Spleen (tissue), 7 donors: ENCODE results near the gene SNAPC2.

Source experiments
- CTCF ChIP-seq, 11 experiments: fragments of 200-600 bp in 7 of 11; fragments of 450-650 bp in 4 of 11; sonication (generic) in 4 of 11; IDR thresholded peaks in 8 of 11; conservative IDR thresholded peaks in 3 of 11; 1 replicate in 7 of 11; 2 replicates in 4 of 11; pipeline versions ENCODE4 v1.4.0 to v1.8.0; 2016 to 2021; ENCODE audit warnings: antibody characterized with exemption in 11 of 11, inconsistent platforms in 4 of 11, mild to moderate bottlenecking in 1 of 11
- POLR2A ChIP-seq, 3 donors: fragments of 450-650 bp; IDR thresholded peaks; one replicate each; pipeline ENCODE4 v1.5.1; 2017; ENCODE audit warnings: antibody characterized with exemption in 3 of 3, mild to moderate bottlenecking in 1 of 3
- POLR2AphosphoS5 ChIP-seq, 3 donors: sonication (generic); formaldehyde crosslinking; IDR thresholded peaks; one replicate each; pipeline ENCODE4 v1.5.1; 2017; ENCODE audit warnings: antibody characterized with exemption in 3 of 3
- donor health status: DM: no; HTN: no; CAD: no; lungs with moderate emphysema.
- donor health status: DM: no; HTN: no; CAD: no.
- donor health status: DM: no; HTN: no; CAD: no.

GRCh38 chr19:7874897-7875273 is 45.3 kb upstream of the SNAPC2 start:
- no peak for TF ChIP-seq CTCF (IDR thresholded peaks at IDR 0.05 in 8 of 11, conservative IDR thresholded peaks at IDR 0.05 in 3 of 11)
- no peak for TF ChIP-seq POLR2A (IDR thresholded peaks at IDR 0.05)
- no peak for TF ChIP-seq POLR2AphosphoS5 (IDR thresholded peaks at IDR 0.05)
